HPDE6-E6E7 (cell line): ENCODE data around the gene IKBKE.
A peak's percentile ranks its signal among the peaks of the same experiment; 100 is the strongest.

Experiments
- DNase-seq: peaks from one replicate; pipeline ENCODE4 v3.0.0; 2011; ENCODE audit warnings: missing footprints; ENCODE audit errors: extremely low spot score

IKBKE gene

DNA sequence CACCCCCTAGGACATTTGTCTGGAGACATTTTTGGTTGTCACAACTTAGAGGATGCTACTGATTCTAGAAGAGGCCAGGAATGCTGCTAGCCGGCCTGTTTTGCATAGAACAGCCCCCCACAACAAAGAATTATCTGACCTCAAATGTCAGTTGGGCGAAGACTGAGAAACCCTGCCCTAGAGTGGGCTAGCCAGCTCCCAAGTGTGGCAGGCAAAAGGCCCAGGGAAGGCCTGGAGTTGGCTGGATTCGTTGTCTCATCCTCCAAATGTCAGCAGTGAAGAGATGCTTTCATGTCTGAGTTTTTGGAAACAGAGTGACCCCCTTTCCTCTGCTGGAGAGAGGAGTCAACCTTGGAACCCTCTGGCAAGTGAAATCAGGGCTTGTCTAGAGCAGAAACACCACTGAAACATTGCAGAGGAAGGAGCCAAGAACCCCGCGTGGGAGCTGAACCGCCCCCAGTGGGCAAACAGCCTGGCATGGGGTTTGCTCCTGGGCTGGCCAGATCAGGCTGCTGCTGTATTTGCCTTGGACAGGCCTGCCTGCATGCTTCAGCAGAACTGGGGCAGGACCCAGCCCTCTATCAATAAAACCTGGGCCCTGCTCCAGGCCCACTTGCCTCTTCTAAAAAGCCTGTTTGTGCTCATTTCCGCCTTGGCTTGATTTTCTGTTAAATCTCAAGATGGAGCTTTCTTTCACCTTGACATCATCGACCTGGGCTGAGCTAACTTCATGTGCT is 69.9 kb downstream of the IKBKE start:
- DNase-seq = no peak

DNA sequence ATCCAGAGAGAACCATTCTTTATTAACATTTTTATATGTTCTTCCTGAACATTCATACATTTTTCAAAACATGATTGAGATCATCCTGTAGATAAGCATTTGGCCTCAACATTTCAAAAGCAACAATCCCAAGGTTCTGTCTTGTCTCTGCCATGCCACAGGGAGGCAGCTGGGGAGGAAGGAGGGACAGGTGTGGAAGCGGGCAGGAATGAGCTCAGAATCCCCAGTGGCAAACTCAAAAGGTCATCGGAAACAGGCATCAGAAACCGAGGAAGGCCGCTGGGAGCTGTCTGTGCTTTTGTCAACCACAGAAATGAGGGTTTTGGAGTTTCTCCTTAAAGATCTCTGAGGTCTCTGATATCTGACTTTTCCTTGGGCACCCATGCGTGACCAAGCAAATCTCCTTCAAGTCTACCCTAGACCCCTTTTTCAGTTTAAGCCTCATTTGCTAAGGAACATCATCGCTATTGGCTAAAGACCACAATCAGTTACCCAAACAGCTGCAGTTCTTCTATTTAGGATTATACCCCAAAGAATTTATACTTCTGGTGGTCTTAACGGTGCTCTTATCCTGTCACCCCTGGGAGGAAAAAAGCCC is 71.1 kb downstream of the IKBKE start:
- no peak for DNase-seq

DNA sequence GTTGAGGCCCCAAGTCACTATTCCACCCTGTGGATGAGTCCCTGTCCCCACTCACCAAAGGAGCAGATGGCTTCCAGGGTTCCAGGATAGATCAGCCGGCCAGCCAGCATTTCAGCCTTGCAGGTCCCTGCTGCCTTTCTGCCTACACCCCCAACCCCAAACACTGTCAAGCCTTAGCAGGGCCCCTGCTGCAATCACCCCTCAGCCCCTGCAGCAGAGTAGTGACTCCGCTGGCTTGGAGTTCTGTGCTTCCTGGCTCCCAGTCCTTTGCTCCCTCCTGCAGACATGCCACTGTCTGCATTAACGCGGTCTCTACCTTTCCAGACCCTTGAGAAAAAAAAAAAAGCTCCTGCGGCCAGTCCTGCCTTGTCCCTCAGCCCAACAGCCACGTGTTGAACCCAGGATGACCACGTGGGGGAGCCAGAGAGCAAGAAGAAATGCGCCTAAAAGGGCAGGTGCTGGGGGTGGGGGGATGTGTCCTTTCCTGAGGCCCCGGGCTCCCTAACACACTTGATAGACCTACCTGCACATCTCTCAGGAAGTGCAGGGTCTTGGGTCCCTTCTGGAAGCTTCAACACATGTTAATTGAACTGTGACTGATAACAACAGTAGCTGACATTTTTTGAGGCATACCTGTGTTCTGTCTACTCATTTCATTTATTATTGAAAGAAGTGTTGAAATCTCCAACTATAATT is 74.4 kb downstream of the IKBKE start:
- DNase-seq = peak; percentile 70

DNA sequence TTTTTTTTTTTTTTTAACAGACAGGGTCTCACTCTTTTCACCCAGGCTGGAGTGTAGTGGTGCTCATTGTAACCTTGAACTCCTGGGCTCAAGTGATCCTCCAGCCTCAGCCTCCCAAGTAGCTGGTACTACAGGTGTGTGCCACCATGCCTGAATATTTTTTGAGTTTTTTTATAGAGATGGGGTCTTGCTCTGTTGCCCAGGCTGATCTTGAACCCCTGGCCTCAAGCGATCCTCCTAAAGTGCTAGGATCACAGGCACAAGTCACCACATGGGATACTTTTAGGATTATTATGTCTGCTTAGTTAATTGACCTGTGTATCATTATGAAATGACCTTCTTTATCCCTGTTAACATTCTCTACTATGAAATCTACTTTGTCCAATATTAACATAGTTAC is 75.1 kb downstream of the IKBKE start:
- no peak for DNase-seq
